Hematopoietic multipotent progenitor cell treated with erythropoietin and hydrocortisone succinate and interleukin-3 and kit ligand, for 15 days (in vitro differentiated cells): ENCODE data around the gene SHB.
"Not testable (repeated sequence)": the region's sequence is repeated elsewhere in the genome, so short reads cannot be mapped to it uniquely, and the experiment has no call there.

Experiments
- DNase-seq: peaks from one replicate; pipeline ENCODE4 v3.0.0-alpha.2; 2015; ENCODE audit warnings: low spot score

SHB gene

GRCh38 chr9:37969558-37970300 is 99.3 kb downstream of the SHB start:
- no peak for DNase-seq

GRCh38 chr9:37969130-37969529 is 99.9 kb downstream of the SHB start:
- peak; percentile 22 for DNase-seq

GRCh38 chr9:37968228-37968701 is 100.8 kb downstream of the SHB start:
- DNase-seq, result peak; percentile 82

- no peak for DNase-seq
These were observed 101.3 kb downstream of the SHB start for GRCh38 chr9:37967761-37968080.

GRCh38 chr9:37967014-37967760 is 101.8 kb downstream of the SHB start:
- DNase-seq, result no peak

GRCh38 chr9:37966412-37967013 is 102.5 kb downstream of the SHB start:
- no peak for DNase-seq

GRCh38 chr9:37965676-37966345 is 103.2 kb downstream of the SHB start:
- DNase-seq, result not testable (repeated sequence)

- no peak for DNase-seq
These were observed 103.9 kb downstream of the SHB start for GRCh38 chr9:37965116-37965515.

GRCh38 chr9:37964740-37965081 is 104.3 kb downstream of the SHB start:
- no peak for DNase-seq

GRCh38 chr9:37963936-37964739 is 104.9 kb downstream of the SHB start:
- DNase-seq, result no peak

GRCh38 chr9:37961351-37961750 is 107.7 kb downstream of the SHB start:
- DNase-seq, result no peak

- no peak for DNase-seq
These were observed 108.4 kb downstream of the SHB start for GRCh38 chr9:37960631-37961030.

- DNase-seq, result no peak
These were observed 109.1 kb downstream of the SHB start for GRCh38 chr9:37959976-37960375.

GRCh38 chr9:37958154-37958553 is 110.9 kb downstream of the SHB start:
- no peak for DNase-seq

GRCh38 chr9:37957664-37957953 is 111.4 kb downstream of the SHB start:
- no peak for DNase-seq

- peak; percentile 51 for DNase-seq
These were observed 111.9 kb downstream of the SHB start for GRCh38 chr9:37956904-37957663.

- DNase-seq, result no peak
These were observed 112.6 kb downstream of the SHB start for GRCh38 chr9:37956423-37956820.

GRCh38 chr9:37955781-37956422 is 113.1 kb downstream of the SHB start:
- DNase-seq, result no peak

GRCh38 chr9:37954581-37954981 is 114.4 kb downstream of the SHB start:
- no peak for DNase-seq

- DNase-seq, result peak; percentile 20
These were observed 115.1 kb downstream of the SHB start for GRCh38 chr9:37953775-37954437.
